KOPT-K1 (cell line): Measurements from ENCODE around the gene ZPR1.

Experiments used
- H3K27ac ChIP-seq: fragments of 200-600 bp; sonication (generic); 2 replicates; pipeline ENCODE4 v1.5.1; 2016; ENCODE audit warnings: antibody characterized with exemption, mild to moderate bottlenecking, low read depth, low read length; ENCODE audit not compliant: poor library complexity, severe bottlenecking
- H3K36me3 ChIP-seq: fragments of 200-600 bp; sonication (generic); 2 replicates; pipeline ENCODE4 v1.5.1; 2017; ENCODE audit warnings: antibody characterized with exemption, mild to moderate bottlenecking, low read length, moderate library complexity; ENCODE audit not compliant: insufficient read depth
- H3K9me3 ChIP-seq: fragments of 200-600 bp; sonication (generic); 2 replicates; pipeline ENCODE4 v1.5.1; 2017; ENCODE audit warnings: antibody characterized with exemption, low read length, mild to moderate bottlenecking; ENCODE audit not compliant: insufficient read depth, poor library complexity, severe bottlenecking

The ZPR1 gene

DNA sequence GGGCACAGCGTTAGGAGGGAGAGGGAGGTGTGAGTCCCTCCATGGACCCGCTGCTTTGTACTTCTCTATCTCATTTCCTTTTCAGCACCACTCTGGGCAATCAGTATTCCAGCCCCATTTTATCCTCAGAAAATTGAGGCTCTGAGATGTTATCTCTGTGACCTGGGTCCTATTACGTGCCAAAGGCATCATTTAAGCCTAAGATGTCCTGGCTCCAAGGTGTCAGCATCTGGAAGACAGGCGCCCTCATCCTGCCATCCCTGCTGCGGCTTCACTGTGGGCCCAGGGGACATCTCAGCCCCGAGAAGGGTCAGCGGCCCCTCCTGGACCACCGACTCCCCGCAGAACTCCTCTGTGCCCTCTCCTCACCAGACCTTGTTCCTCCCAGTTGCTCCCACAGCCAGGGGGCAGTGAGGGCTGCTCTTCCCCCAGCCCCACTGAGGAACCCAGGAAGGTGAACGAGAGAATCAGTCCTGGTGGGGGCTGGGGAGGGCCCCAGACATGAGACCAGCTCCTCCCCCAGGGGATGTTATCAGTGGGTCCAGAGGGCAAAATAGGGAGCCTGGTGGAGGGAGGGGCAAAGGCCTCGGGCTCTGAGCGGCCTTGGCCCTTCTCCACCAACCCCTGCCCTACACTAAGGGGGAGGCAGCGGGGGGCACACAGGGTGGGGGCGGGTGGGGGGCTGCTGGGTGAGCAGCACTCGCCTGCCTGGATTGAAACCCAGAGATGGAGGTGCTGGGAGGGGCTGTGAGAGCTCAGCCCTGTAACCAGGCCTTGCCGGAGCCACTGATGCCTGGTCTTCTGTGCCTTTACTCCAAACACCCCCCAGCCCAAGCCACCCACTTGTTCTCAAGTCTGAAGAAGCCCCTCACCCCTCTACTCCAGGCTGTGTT lies 41.1 kb upstream of the ZPR1 start:
- H3K27ac ChIP-seq: no peak overlapping the region

DNA sequence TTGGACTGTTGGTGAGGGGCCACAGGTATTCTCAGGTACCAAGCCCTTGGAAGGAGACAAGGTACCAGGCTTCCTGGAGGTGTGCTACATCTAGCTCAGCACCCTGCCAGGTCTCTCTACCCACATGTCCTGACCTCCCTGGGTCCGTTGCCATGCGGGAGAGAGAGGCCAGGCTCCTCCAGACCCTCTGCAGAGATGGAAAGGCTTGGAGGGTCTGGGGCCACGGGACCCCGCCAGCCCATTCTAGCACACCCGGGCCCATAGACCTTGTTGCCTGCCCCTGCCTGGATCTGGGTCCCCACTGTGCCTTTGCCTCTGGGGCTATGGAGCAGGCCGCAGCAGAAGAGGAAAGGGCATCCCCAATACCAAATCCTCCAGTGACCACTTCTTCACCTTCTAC lies 39.6 kb upstream of the ZPR1 start:
- Histone ChIP-seq H3K27ac (no peak overlapping the region), H3K9me3 (no peaks in the 10 kb centered on the region), H3K36me3 (no peaks in the 10 kb centered on the region)

More for the DNA sequence above, 41.1 kb upstream of the ZPR1 start:
- Histone ChIP-seq H3K36me3 (no peaks in the 10 kb centered on the region), H3K9me3 (no peaks in the 10 kb centered on the region)

DNA sequence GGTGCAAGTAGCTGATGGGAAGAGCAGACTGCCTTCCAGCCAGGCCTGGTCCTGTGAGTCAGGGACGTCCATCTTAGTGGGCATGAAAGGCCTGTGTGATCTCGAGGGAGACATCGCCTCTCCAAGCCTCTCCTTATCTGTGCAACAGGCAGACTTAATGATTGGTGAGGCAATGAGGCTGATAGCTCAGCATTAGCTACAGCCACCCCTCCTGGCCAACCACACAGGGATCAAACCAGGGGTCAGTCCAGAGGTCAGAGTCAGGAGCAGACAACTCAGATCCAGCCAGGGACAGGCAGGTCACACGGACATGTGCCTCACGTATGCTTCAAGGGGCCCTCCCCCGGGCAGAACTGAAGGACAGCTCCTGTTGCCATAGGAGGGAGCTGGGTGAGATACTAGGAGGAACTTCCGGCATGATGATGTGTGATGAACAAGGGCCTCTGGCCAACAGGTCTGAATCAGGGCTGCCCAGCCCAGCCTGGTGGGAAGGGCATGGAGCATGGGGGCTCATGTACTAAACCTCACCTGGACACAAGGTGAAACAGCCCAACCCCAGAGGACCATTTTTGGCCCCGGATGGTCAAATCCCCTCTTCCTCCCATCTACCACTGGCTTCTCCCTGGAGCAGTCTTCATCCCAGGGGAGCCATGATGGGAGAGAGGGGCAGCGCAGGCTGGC lies 39.1 kb upstream of the ZPR1 start:
- no peaks in the 10 kb centered on the region for H3K9me3 ChIP-seq
- no peaks in the 10 kb centered on the region for H3K36me3 ChIP-seq
- no peak overlapping the region for H3K27ac ChIP-seq

DNA sequence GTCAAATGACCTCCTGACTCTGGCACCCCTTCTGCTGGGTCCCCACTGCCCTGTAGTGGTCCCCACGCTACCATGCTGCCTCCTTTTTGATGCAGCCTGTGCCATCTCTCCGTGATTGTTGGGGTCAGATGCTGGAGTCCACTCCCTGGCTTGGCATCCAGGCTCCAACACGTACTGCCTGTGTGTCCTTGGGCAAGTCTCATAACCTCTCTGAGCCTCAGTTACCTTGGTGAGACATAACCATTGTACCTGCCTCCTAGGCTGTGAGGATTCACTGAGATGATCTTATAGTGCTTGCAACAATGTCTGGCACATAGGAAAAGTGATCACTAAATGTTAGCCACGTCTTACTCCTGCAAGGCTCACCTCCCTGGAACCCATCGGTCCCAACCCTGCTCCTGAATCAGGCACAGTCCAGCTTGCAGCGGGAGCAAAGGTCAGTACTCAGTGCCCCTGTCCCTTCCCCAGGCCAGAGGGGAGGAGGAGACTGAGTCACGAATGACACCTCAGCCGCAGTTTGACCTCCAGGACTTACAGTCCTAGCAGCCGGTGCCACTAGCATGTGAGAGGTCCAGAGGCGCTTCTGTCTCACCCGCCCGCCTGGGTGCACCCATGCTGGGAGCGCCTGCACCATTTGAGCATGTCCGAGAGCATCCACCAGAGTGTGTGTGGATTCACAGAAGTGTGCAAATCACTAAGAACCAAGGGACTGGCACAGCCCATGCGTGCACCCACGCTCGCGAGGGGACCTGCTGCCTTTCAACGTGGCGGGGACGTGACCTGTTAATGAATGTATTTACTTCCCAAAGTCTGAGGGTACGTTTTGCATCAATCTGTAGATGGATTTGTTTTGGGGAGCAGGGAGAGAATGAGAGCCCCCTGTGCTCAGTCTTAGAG lies 38.3 kb upstream of the ZPR1 start:
- no peak overlapping the region for H3K27ac ChIP-seq
- no peaks in the 10 kb centered on the region for H3K9me3 ChIP-seq
- no peaks in the 10 kb centered on the region for H3K36me3 ChIP-seq

DNA sequence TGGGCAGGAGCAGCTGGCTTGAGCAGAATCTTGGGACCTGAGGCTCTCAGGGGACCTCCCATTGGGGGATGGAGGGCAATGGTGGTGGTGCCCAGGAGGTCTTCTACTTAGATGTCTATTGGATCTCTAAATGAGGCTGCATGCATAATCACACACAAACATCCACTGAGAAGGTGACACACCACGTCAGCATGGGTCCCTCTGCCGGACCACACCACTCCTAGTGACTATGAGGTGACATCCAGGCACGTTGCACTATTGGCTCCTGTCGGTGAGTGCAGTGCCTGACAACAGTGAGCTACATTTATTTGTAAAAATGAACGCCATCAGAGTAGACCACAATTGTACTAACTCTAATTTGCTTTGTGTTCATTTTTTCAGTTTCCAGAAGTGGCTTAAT lies 37.6 kb upstream of the ZPR1 start:
- no peaks in the 10 kb centered on the region for H3K36me3 ChIP-seq
- H3K27ac ChIP-seq: no peak overlapping the region
- H3K9me3 ChIP-seq: no peaks in the 10 kb centered on the region

DNA sequence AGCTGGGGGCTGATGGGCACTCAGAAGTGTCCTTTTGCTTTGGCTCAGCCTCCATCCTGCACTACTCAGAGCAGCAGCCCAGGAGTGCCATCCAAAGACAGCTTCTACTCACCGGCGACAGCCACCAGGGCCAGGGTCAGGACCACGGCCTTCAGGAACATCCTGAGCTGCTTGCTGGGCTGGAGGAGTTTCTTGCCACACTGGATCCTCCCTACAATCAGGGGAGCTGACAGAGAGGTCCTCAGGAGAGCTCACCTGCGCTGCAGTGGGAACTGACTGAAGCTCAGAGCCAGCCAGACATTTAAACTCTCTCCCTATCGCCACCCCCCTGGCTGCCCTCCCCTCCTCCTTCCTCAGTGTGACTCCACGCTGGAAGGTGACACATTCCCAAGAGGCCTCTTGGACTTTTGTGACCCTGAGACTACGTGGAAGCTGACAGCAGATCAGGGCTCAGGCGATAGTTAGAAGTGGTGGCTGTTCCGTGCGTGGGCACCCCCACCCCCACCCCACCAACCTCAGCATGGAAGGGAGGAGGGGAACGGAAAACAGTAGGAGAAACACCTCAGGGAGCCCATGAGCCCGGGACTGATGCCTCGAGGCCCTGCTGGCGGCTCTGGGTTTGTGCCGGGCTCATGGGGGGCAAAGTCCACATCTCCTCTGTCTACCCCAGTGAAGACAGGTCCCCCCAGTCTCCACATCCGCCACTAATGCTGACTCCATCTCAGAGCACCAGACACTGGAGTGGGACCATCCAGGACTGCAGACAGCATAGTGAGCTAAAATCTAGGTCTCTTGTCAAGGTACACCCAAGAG lies 35.4 kb upstream of the ZPR1 start, which contains the start of gene APOA4:
APOA4 (minus strand) TSS at position 274 of the 813 bp plus-strand sequence; CDS start at position 161, 113 bp downstream.
- H3K9me3 ChIP-seq: no peaks in the 10 kb centered on the region
- H3K27ac ChIP-seq: no peak within 1 kb of the TSS
- H3K36me3 ChIP-seq: no peaks in the 10 kb centered on the region

DNA sequence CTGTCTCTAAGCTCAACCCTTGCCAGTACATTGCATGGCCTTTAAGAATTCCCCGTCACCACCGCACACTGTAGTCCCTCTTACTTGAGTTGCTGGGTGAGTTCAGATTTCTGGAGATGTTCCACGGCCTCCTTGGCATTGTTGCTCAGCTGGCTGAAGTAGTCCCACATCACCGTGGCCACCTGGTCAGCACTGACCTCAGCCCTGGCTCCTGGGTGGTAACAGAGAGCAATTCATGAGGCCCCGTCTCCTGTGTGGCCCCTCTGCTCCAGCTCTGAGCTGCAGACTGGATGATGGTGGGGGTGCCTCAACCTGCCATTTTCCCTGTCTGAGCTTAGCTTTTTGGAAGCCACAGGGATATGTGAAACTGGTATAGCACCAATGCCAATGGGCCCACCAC lies 34.8 kb upstream of the ZPR1 start:
- no peak overlapping the region for H3K27ac ChIP-seq
- H3K36me3 ChIP-seq: no peaks in the 10 kb centered on the region
- no peaks in the 10 kb centered on the region for H3K9me3 ChIP-seq

DNA sequence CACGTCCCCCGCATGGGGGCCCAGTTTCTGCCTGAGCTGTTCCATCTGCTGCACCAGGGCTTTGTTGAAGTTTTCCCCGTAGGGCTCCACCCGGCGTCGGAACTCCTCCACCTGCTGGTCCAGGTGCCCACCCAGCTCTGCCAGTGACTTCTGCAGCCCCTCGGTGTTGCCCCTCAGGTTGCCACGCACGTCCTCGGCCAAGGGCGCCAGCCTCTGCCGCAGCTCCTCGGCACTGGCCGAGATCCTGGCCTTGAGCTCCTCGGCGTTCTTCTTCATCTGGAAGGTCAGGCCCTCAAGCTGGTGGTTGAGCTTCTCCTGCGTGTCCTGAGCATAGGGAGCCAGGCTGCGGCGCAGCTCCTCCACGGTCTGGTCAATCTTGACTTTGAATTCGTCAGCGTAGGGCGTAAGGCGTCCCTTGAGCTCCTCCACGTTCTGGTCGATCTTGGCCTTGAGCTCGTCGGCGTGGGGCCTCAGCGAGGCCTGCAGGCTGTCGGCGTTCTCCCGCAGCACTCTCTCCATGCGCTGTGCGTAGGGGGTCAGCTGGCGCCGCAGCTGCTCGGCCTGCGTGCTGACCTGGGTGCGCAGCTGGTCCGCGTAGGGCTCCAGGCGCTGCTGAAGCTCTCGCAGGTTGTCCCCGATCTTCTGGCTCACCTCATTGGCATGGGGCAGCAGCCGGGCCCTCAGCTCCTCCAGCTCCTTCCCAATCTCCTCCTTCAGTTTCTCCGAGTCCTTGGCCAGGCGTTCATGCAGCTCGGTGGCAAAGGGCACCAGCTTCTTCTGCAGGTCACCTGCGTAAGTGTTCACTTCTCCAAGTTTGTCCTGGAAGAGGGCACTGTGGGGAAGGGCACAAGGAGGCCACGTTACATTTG lies 33.5 kb upstream of the ZPR1 start:
- H3K27ac ChIP-seq: no peak overlapping the region
- no peaks in the 10 kb centered on the region for H3K9me3 ChIP-seq
- no peaks in the 10 kb centered on the region for H3K36me3 ChIP-seq

DNA sequence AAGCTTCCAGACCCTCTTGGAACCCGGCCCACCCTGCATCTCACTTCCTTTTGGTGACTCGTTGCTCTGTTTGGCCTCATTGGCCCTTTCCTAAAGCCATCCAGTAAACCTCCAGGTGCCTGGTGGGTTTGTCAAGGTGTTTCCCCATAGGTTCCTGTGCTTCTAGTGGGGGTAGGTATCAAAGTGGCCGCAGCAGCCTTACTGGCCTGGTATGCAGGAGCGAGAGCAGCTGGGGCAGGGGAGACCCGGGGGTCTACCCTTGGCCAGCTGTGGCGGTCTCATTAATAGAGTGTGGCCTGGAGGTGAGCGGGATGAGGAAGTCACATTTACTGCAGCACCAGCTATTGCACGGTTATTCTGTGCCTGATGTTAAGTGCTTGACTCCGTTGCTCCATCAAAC lies 31.2 kb upstream of the ZPR1 start:
- no peak overlapping the region for H3K27ac ChIP-seq
- H3K9me3 ChIP-seq: no peaks in the 10 kb centered on the region
- no peaks in the 10 kb centered on the region for H3K36me3 ChIP-seq

DNA sequence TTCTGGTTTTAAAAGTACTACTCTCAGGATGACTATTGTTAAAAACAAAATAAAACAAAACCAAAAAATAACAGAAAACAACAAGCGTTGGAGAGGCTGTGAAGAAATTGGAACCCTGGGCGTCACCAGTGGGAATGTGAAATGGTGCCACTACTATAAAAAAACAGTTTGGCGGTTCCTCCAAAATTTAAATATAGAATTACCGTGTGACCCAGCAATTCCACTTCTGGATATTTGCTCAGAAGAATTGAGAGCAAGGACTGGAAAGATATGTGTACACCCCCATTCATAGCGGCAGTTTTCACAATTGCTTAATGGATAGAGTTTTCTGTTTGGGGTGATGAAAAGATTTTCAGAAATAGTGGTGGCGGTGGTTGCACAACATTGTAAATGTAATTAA lies 26.7 kb upstream of the ZPR1 start:
- no peaks in the 10 kb centered on the region for H3K9me3 ChIP-seq
- H3K27ac ChIP-seq: no peak overlapping the region
- H3K36me3 ChIP-seq: no peaks in the 10 kb centered on the region

DNA sequence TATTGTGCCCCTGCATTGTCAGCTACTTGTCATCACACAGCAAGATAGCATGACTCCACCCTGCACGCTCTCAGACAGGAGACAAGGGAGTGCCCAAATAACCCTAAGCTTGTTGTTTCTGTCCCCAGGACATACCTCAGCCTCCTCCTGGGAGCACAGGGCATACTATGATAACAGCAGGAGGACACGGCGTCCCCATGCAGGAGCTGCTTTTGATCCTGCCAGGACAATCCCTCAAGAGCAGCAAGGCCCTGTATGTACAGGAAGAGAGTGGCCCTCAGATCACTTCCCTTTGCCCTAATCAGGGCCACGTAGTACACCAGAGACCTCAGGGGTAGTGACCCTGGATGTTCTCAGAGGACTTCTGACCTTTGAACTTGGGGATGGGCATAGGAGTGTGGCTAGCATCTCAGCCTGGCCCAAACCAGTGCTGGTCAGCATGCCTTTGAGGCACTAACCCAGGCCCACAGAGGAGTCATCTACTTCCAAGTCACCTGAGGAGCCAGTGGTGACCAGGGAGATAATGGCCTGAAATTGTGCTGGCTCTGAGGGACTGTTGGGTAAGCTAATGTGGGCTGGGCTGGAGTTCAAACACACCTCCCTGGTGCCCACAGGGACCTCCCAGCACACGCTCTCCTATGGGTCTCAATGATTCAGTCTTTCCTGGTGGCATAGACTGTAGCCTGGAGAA lies 26.1 kb upstream of the ZPR1 start:
- H3K9me3 ChIP-seq: no peaks in the 10 kb centered on the region
- no peak overlapping the region for H3K27ac ChIP-seq
- H3K36me3 ChIP-seq: no peaks in the 10 kb centered on the region

DNA sequence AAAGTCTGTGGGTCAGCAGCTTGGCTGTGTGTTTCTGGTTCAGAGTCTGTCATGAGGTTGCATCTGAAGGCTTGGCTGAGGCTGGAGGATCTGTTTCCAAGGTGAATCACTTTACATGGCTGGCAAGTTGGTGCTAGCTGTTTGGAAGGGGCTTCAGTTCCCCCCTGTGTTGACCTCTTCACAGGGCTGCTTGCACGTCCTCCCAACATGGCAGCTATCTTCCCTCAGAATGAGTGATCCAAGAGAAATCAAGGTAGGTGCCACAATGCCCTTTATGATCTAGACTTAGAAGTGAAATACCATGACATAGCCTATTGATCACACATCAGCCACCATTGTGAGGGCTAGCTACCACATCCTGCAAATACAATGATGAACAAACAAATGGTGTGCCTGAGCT lies 25.3 kb upstream of the ZPR1 start:
- no peak overlapping the region for H3K27ac ChIP-seq
- no peaks in the 10 kb centered on the region for H3K36me3 ChIP-seq
- no peaks in the 10 kb centered on the region for H3K9me3 ChIP-seq

DNA sequence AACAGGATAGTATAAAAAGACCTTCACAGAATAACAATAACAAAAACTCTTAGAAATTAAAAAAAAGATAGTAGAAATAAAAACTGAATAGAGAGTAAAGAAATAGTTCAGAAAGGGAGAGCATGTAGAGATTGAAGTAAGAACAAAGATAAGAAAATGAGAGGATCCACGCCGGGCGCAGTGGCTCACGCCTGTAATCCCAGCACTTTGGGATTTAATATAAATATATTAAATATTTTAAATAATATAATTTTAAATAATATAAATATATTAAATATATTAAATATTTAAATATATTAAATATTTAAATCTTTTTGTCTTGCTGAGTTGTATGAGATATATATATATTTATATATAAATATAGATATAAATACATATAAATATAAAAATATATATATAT lies 24.3 kb upstream of the ZPR1 start:
- Histone ChIP-seq H3K36me3 (no peaks in the 10 kb centered on the region), H3K27ac (no peak overlapping the region), H3K9me3 (no peaks in the 10 kb centered on the region)
